GM19025 (cell line): Measurements from ENCODE around the gene AEN.
A peak's percentile ranks its signal among the peaks of the same experiment; 100 is the strongest.
"Not testable (repeated sequence)": the region's sequence is repeated elsewhere in the genome, so short reads cannot be mapped to it uniquely, and the experiment has no call there.

Experiments used
- ATAC-seq: cut with Tn5 transposase; IDR thresholded peaks from one replicate; pipeline ENCODE4 v1.9.1; 2021; ENCODE audit warnings: mild to moderate bottlenecking, low read depth, moderate library complexity; ENCODE audit not compliant: unreplicated experiment

AEN gene

GRCh38 chr15:88630141-88630721, 9.1 kb downstream of the AEN start:
- ATAC-seq = no peak

DNA sequence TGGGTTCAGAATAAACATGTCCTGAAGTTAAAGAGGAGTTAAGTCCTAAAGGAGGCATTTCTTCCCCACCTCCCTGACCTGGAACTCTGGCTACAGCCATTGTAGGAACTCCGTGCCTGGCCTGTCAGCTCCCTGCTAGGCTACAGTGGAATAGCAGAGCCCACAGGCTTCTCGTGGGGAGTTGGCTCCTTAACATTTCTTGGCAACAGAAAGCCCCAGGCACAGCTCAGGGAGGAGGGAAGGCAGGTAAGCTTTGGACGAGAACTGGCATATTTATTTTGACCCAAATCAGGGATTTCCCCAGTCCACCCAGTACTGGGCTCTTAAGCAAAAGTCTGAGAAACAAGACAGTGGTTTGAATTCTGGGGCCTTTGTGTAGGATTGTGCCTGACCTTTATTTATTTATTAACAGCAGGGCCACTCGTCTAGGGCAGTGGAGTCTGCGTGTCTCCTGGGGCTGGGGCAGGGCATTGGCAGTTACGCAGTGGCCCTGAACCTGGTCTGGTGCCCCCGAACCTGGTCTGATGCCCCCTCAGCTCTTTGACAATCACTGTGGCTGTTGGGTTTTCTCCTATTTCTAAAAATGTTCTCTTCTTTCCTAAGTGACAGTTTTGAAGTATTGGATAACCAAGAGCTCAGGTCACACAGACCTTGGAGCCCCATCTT, 9.8 kb downstream of the AEN start:
- no peak for ATAC-seq

GRCh38 chr15:88631464-88632028, 10.4 kb downstream of the AEN start:
- no peak for ATAC-seq

DNA sequence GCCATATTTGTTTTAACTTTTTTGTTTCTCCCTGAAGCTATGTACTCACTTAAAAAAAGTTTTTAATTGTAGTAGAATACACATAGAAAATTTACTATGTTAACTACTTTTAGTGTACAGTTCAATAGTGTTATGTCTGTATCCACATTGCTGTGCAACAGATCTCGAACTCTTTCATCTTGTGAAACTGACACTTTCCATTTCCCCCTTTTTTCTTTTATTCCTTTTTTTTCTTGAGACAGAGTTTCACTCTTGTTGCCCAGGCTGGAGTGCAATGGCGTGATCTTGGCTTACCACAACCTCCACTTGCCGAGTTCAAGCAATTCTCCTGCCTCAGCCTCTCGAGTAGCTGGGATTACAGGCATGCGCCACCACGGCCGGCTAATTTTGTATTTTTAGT, 11.7 kb downstream of the AEN start:
- ATAC-seq = not testable (repeated sequence)

- ATAC-seq = no peak
Measured at GRCh38 chr15:88634449-88634848, 13.3 kb downstream of the AEN start.

- ATAC-seq = peak; percentile 19
Measured at GRCh38 chr15:88635318-88635717, 14.2 kb downstream of the AEN start.

DNA sequence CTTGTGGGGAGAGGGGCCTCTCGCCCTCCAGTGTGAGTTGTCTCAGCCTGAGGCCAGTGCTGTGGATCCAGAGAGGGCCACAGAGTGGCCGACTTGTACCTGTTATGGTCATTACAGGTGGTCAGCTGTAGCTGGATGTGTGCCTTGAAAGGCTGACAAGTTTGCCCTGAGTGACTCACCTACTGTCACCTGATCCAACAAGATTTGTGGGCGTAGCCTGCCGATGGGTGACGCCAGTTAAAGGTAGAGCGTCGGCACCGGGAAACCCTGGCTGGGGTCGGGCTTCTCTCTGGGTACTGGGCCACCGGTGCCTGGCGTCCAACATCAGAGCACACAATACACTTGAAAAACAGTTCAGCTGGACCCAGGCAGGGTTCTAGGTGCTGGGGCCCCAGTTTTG, 14.9 kb downstream of the AEN start:
- ATAC-seq = no peak

DNA sequence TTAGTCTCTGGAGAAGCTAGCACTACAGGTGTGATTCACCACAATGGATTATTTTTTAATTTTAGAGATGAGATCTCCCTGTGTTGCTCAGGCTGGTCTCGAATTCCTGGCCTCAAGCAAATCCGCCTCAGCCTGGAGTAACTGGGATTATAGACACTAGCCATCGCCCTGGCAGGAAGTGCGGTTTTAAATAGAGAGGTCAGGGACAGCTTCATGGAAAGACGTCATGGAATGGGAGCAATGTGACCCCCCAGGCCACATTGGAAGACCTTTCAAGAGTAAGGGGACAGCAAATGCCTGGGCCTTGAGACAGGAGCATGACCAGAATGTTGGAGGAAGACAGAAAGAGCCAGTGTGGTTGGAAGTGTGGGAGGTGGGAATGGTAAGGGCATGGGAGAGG, 15.5 kb downstream of the AEN start:
- no peak for ATAC-seq

DNA sequence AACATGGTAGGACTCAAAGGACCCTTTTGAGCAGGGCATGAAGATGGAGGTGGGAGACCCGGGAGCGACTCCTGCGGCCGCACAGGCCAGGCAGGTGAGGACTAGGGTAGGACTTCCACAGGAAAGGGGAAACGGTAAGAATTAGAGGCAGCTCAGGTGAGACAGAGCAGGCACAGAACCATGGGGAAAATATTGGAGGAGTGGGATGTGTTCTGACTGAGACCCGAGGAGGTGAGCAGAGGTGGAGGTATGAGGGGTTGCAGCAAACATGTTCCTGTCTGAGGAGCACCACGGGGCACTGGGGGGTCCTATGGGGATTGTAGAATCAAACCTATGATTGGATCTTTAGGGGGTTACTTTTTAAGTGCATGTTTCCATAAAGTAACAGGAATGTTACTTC, 16.3 kb downstream of the AEN start:
- ATAC-seq = no peak

DNA sequence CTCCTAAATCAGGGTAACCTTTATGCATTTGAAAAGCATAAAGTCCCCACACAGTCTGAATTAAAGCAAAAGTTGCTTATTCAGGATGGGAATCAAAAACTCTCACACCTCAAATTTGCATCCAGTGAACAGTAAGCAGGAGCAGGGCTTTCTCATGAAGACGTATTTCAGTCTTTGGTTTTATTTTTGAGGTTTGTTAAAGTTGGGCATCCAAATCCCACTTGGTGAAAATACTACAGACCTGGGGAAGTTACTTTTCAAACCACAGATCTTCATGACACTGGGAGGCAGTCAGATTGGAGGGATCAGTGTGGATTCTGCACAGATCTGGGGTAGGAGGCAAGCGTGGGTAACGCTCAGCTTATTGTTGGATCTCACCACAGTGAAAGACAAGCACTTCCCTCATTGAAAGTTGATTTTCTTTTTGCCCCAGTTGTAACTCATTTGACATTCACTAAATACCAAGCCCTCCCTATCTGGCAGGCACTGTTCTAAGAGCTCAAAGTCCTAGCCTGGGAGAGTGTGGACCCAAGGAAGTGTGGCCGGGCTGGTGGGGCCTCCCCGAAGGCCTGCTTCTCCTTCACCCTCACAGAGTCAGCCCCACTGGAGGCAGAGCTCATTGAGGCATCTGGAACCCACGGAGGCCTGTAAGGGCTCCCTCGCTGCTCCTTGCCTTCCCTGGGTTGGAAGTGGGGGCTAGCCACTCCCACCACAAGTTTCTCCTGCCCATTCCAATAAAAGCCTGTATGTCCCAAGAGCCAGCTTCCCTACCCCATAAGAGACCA, 16.9 kb downstream of the AEN start:
- no peak for ATAC-seq

- peak; percentile 67 for ATAC-seq
Measured at GRCh38 chr15:88638626-88639372, 17.7 kb downstream of the AEN start, which contains the start of gene ISG20. ISG20 (plus strand) TSS chr15:88639016; CDS start chr15:88639367, 351 bp downstream.

GRCh38 chr15:88641959-88642452, 20.9 kb downstream of the AEN start:
- no peak for ATAC-seq

- ATAC-seq = not testable (repeated sequence)
Measured at GRCh38 chr15:88642514-88642913, 21.4 kb downstream of the AEN start.

DNA sequence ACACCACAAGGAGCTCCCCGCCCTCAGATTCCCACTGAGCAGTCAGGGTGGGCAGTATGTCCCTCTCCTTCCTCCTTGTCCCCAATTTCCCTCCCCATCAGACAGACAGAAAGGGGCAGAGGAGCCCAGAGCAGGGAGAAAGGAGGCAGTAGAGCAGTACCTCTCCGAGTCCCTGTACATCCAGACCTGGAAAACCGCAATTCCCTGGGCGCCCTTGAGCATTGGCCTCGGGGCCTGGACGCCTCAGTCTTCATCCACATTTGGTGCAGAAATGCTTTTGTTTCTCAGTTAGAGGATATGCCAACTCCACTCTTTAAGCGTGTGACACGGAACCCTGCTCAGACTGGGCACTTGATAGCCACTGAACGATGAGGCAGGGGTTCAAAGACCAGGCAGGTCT, 23.6 kb downstream of the AEN start:
- no peak for ATAC-seq

- no peak for ATAC-seq
Measured at GRCh38 chr15:88645171-88646087, 24.3 kb downstream of the AEN start.

GRCh38 chr15:88646088-88646405, 24.9 kb downstream of the AEN start:
- ATAC-seq = no peak

GRCh38 chr15:88646951-88647350, 25.8 kb downstream of the AEN start:
- ATAC-seq = no peak

GRCh38 chr15:88647351-88648105, 26.4 kb downstream of the AEN start:
- no peak for ATAC-seq
